ENCODE results near the gene ROR1.
"Not testable (repeated sequence)": the region's sequence is repeated elsewhere in the genome, so short reads cannot be mapped to it uniquely, and the experiment has no call there.

ROR1 gene

DNA sequence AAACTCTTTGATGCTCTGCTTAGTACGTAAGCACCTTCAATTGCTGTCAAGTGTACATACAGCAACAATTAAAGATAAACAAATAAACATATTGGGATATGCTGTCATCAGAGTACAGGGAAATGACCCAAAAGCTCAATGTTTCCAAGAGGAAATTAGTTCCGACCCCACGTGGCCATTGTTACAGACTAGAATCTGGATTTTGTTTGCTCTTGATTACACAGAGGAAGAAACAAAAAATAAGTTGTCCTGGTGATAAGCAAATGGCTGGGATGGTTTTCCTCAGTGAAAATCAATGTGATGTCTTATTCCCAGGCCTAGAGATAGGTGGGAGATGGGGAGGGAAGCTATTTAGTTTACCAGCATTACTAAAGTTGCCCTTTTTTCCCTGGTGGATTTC, 316.6 kb downstream of the ROR1 start:
- no peak for DNase-seq

DNA sequence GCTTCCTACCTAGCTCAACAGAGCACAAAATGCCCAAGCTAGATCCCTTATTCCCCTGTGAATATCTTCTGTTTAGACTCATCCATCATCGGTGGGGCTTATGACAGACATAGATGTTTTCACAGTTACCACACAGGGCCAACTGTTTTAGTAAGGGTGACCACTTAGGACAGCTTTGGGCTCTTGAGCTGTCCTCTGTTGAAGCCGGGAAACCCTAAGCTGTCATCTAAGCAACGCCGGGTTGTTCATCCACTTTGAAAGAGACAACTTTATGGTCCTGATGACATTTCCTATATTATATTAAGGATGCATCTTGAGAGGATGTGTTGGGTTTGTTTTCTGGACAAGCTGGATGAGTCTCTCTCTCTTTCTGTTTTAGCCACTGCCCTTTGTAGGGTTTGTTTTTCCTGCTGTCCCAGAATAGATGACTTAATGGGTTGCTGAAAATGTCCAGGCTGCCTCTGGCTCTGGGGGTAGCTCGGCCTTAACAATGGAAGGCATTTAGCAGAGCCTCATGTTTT, 319.1 kb downstream of the ROR1 start:
- DNase-seq = peak in 11 of 51 donors; percentile 2 to 68 (median 25)

DNA sequence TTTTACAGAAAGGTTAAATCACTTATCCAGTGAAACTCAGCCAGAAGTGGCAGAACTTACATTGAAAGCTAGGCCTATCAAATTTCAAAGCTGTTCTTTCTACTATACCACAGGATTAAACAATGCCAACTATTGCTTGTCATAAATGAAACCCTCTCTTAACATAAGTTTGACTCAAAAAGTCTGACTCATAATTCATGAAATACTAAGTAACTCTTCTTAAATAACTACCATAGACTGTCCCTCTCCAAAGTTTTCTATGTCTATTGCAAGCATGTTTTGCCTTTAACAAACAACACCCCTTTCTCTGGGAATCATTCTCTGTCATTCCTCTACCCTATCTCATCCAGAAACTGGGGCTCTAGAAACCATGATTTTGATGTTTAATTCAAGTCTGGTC, 320.1 kb downstream of the ROR1 start:
- DNase-seq = no peak

DNA sequence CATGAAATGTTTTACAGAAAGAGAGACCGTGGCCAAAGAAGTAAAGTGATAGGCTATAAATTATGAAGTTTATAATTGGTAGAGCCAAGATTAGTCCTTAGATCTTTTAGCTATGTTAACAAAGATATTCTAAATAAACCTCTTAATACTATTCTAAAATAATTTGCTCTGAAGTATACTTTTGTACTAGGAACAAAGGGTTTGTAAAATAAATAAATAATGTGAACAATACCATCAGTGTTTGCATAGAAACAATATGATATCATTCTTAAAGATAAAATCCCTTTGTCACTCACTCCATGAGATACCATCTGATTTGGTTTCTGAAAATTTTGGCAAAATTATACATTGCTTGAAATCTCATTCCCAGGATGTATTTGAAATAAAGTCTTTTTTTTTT, 322.0 kb downstream of the ROR1 start:
- DNase-seq = no peak

DNA sequence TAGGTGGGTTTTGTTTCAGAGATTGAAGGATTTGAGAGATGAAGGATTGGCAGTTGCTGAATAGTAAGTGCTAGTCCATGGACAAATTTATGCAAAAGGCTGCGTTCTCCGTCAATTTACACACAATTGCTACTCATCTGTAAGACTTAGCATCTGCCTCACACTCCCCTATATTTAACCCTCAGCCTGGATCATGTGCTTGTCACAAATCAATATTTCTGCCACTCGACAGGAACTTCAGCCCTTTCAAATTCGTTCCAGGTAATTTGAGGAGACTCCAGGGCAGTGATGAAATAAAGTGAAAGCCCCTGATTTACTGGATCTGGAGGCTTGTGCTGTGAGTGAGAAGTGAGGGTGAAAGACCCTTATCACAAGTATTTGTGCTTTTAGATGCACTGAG, 324.0 kb downstream of the ROR1 start:
- peak in 1 of 51 donors; percentile 27 for DNase-seq

DNA sequence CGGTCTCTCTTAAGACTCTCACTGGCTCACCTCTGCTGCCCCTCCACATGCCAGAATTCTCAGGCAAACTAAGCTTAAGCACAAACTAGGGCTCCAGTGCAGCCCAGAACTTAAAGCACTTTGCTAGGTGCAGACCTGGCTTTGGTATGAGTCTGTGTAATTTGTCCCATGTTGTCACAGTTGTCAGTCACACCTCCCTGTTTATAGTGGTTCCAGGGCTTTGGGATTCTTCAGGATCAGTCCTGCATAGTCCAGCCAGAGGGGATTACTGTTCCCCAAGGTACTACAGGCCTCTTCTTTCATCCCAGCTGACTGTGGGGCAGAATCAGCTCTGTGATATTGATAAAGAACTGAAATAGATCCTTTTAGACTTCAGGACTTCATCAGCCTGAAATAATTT, 324.6 kb downstream of the ROR1 start:
- no peak for DNase-seq

DNA sequence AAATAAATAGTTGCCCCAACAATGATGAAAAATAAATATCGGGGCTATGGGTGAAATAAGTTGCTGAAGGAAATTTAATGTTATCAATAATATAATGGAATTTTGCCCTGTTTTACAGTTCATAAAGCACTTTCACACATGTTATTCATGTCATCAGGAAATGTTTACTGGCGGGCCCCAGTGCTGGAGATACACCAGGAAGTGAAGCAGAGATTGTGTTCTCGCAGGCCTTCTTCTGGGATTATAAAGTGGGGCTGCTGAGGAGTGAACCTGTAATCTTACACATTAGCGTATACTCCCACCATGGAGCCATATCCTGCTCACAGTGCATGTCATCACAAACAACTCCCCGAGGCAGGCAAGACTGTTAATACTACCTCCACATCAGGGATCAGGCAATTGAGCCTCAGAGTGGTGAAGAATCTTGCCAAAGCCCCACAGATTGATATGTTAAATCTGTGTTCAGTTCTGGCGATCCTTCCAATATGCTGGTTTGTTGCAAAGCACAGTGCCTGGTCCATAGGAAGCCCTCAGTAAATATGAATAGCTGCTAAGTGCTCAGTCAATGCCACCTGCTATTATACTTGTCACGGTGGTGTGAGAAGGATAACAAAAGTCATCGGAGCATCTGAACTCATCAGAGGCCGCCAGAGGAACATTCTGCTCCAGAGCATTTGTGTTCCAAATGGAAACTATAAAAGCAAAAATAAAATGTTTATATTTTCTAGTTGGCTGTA, 325.2 kb downstream of the ROR1 start:
- no peak for DNase-seq

DNA sequence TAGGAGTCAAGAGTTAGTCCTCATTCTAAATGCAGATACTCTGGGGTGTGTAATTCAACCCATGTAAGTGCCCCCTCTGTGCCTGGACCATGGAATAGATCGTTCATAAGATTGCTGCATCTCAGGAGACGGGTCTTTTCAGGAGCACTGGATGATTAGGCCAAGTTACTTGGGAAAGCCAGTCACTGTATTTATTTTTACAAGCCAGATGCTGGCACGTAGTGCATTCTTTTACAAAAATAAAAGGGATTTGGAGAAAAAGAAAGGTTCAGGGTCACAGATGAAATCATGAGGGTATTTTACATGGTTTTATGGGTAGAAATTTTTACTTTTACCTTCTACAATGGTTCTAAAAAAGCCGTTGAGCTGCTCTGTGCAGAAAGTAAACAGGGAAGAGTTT, 327.0 kb downstream of the ROR1 start:
- no peak for DNase-seq

DNA sequence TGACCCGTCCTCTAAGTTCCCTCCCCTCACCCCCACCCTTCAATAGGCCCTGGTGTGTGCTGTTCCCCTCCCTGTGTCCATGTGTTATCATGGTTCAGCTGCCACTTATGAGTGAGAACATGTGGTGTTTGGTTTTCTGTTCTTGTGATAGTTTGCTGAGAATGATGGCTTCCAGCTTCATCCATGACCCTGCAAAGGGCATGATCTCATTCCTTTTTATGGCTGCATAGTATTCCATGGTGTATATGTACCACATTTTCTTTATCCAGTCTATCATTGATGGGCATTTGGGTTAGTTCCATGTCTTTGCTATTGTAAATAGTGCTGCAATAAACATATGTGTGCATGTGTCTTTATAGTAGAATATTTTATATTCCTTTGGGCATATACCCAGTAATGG, 330.8 kb downstream of the ROR1 start:
- DNase-seq = not testable (repeated sequence)

DNA sequence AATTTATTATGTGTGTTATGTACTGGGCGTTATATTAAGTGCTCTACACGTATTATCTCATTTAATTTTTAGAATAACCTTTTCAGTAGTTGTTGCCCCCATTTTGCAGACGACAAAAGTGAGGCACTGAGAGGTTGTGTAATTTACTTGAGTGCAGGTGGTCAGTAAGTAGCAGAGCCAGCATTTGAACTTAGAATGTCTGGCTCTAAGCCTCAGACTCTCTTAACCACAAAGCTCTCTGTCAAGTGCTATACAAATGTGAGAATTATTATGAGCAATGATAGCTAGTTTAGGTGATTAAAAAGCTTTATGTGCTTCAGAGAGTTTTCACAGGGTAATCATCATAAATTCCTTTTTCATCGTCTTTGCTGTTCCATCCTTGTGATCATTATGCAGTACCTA, 333.3 kb downstream of the ROR1 start:
- DNase-seq = no peak

DNA sequence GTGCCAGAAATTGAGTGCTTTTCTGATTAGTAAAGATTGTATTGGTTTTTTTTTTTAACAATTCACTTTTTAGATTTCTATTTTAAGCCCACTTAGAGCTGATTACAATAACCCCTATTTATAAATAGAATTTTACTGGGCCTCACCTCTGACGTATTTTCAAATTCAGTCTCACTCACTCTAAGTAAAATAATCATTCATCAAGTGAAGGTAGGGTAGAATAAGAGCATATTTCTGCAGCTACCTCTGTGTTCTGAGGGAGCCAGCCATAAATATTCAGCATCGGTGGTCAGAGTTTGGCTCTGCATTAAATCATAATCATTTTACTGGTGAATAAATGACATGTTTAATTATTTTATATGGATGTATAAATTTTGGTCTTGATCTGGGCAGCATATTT, 333.8 kb downstream of the ROR1 start:
- no peak for DNase-seq

DNA sequence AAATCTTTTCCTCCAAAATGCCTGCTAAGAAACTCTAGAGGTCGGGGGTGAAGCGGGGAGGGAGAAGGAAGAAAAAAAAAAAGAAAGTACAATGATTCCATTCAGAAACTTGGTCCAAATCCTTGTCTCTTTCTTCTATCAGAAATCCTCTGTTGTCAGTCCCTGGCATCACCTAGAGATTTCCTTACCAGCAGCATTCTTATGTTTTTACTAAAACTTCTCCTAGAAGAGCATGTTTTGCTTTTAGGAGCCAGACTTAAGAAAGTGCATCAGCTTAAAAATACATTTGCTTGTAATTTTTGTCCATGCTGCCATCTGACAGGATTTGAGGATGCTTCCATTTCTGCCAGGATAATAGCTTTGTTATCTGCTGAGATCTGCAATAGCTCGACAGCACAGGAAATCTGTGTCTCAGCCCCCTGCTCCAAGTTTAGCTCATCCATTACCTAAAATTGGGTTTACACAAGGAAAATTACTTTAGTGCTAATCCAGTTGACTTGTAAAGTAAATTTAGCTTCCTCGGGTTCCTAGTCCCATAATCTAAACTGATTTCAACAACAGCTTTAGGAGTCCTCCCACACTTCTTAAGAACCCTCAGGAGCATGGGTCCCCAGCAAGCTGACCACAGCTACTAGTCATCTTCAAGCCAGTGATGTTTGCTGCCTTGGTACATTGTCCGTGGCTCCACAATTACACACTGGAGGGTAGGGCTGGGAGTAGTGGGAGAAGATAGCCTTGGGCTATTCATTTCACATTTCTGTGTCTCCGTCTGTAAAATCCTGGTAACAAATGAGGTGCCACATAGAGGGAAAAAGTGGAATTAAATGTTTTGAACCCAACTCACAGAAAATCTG, 337.3 kb downstream of the ROR1 start:
- no peak for DNase-seq

DNA sequence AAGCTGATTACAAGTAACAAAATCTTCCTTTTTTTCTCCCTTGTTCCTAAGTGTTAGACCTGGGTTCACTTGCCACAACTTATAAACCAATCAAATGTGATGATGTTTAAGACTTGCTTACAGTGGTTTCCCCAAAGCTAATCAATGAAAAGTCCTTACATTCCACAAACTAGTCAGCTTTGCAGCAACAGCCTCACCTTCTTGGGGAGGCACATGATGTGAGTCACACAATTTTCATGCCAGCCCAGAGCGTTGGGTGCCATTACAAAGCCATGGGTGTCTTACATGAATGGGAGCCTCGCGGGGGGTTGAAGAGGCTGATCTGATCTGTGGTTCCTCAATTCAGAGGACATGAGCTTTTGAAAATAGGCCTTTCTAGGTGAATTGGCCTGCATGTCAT, 338.0 kb downstream of the ROR1 start:
- no peak for DNase-seq

DNA sequence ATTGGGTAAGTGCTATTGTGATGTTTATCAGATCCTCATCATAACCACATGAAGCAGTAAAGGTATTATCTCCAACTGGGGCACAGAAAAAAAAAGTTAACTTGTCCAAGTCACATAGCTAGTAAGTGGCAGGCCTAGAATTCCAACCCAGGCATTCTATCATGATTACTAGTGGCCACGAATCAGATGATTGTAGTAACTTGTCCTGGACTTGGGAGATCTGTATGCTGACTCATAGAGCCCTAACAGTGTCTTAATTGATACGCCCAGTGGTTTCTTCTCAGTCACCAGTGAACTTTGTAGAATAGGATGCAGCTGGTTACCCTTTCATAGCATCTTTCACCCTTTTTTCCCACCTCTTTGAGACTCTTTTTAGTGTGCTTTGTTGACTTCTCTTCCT, 338.5 kb downstream of the ROR1 start:
- no peak for DNase-seq

DNA sequence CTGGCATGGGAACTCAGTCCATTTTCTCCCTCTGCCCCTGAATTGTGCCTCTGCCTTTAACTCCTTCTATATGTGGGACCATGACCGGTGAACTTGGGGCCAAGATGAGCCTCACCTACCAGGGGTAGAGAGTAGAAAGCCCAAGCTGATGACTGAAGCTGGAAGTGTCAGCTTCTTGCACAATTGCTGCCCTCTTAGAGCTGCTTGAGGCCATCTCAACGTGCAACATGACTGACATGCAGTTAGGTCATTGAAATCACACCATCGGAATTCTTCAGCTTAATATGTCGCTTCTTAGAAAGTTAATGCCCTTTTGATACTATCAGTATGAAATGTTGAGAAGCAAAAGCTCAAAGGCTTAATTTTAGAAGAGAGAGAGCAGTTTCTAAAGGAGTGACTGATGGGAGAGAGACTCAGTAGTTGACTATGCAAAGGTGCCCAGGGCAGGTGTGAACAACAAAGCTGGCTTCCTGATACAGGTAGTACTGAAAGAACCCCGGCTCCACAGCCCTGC, 340.3 kb downstream of the ROR1 start:
- DNase-seq = no peak

DNA sequence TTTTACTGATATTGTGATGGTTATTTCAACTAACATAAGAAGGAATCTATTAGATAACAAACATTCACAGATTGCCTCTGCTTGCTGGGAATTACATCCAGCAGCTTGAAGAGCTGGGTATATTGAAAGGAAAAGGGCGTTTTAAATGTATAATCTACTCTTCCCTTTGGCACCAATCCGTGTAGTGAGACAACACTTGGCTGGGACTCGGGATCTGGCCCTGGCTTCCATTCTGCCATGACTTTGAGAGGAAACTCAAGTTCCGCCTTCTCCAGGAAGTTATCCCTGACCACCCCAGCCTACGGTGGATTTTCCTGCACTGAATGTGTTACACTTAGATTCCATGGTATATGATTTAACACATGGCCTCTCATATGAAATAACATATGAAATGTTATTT, 342.7 kb downstream of the ROR1 start:
- DNase-seq = no peak

DNA sequence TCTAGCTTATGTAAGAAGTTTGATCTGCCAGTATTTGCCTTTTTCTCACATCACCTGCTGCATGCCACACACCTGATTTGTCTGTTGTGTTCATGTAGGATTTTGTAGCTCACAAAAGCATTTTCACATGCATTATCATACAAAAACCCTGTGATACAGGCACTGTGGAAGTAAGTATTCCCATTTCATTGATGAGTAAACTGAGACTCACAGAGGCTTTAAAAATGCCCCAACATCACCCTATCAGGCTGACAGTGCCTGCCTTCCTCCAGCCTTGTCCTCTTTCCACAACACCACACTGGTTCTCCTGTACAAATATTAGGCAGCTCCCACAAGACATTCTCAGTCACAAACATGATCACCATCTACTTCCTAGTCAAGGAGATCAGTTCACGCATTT, 343.7 kb downstream of the ROR1 start:
- DNase-seq = no peak

DNA sequence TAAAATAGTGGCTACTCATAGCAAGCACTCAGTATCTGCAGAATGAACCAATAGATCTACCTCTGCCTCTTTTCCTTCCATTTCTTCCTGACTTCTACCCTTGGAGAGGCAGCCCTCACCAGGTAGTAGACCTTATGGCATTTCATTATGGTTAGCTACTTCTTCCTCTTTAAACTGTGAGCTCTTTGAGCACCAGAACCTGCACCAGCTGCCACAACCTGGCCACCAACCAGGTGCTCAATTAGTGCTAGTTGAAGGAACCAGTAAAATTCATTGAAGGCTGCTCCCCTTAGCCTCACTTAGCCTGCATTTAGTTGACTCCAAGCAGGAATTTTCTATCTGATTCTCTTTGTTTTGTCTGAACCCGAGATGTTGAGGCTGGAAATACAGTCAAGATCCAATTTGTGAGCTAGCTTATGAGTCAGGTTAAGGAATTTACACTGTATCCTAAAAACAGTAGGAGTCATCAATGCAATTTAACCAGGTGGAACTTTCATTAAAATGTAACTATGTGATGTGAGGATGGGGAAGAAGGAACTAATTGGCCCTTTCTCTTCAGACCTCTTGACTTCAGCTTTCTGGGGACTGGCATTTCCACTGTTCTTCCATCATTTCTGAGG, 348.1 kb downstream of the ROR1 start:
- no peak for DNase-seq

DNA sequence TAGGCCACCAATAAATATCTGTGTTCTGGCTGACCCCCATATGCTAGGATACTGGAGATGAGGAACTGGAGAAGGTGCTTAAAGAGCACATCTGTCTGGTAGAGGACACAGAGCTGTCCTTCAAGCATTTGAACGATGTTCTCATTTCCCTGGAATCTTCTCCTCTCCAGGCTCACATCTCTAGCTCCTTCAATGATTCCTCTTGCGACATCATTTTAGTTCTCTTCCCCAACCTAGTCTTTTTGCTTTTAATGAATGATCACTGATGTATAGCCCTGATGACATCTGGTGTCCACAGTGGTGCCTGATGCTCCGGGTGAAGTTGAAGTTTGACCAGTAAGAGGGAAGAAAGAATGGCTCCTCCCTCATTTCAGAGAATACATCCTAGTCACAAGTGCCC, 348.8 kb downstream of the ROR1 start:
- DNase-seq = no peak

DNA sequence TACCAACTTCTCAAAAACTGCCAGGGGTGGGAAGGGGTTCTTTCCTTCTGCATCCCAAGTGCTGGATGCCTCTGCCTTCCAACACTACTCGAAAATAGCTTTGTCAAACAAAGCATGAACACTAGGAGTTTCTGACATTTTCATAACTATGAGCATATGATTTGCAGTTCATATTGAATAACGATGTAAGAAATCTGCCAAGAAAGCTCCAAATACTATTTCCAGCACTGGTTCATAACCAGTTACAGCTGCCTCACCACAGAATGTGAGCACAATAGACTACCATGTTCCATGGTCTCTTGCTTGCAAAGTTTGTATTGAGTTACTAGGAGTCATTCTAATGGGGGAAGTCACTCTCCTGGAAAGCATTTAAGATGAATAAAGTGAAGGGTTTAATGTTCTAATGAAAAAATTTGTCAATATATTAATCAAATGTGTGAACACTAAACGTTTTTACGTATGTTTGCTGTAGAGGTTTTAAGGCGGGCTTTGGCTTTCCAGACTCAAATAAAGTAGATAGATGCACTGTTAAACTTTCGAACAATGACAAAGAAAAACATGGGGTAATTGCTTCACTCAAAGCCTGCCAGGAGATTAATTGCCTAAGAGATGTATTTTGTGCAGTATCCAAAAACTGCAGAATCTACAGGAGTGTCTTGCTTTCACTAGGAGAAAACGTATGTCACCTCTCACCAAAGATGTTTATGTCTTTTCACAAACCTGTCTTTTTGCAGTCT, 351.1 kb downstream of the ROR1 start:
- no peak for DNase-seq

DNA sequence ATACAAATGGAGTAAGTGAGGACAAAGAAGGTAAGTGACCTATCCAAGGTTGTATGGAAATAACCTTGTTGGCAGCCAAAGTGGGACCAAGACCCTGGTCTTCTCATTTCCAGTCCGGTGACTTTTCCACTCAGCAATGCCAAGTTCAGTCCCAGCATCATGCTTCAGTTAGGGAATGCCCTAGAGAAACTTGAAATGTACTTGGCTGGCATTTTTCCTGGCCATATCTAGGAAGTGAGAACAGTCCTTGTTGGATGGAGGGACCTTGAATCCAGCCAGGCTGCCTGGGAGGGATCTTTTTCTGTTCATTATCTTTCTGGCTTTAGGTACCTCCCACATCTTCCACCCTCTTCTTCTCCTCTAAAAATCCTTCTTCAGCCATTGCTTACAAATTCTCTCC, 352.8 kb downstream of the ROR1 start:
- DNase-seq = no peak

DNA sequence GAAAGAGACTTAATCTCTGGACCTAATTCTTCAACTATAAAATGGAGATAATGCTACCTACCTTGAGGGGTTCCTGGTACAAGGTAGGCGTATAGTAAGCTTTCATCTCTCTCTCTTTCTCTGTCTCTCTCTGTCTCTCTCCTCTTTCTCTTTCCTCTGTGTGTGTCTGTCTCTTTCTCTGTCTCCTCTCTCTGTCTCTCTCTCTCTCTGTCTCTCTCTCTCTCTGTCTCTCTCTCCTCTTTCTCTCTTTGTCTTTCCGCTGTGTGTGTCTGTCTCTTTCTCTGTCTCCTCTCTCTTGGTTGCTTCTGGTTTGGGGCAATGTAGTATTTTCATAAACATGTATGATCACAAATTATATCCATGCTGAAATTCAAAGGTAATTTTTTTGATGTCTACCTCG, 353.5 kb downstream of the ROR1 start:
- no peak for DNase-seq
